ENCODE data around the gene MICU2. TPM values are rescaled to one million over a fixed set of nuclear protein-coding genes. Genes with fewer than 3 reads are reported as not detected.
A peak's percentile ranks its signal among the peaks of the same experiment; 100 is the strongest.

MICU2 gene
- total and polyA plus RNA-seq, 2 of the 13 experiments (the other 11 are each of a cell fraction or from before 2014, with no cell fraction given), result 31.7 to 42.4 TPM

DNA sequence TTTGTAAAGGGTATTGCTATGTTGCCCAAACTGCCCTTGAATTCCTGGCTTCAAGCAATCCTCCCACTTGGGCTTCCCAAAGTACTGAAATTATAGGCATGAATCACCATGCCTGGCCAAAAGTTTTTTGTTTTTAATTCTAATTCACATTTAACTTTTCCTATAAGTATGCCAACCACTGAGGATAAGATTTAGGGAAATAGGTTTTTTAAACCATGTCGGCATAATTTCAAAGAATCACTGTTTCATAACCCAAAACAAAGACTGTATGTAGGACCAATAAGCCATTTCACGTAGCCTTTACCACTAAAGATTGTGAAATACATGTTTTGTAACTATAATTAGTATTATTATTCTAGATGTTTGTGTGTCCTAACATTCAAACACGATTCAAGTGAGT lies 153.0 kb downstream of the MICU2 start (continued):
- TF ChIP-seq CEBPB (IDR thresholded peaks at IDR 0.05; ENCODE audit: borderline replicate concordance, low read depth, low read length) (peak; percentile 27; the same call in 1 of the 2 replicates), ZNF878 (CRISPR knock-in tag; IDR thresholded peaks at IDR 0.05) (no peak), ZSCAN20 (CRISPR knock-in tag; IDR thresholded peaks at IDR 0.05; ENCODE audit: borderline replicate concordance) (no peak), MTA1 (CRISPR knock-in tag; IDR thresholded peaks at IDR 0.05; ENCODE audit: borderline replicate concordance) (no peak), KAT7 (CRISPR knock-in tag; IDR thresholded peaks at IDR 0.05; ENCODE audit: borderline replicate concordance) (no peak)
- TF ChIP-seq, protein P1, sequence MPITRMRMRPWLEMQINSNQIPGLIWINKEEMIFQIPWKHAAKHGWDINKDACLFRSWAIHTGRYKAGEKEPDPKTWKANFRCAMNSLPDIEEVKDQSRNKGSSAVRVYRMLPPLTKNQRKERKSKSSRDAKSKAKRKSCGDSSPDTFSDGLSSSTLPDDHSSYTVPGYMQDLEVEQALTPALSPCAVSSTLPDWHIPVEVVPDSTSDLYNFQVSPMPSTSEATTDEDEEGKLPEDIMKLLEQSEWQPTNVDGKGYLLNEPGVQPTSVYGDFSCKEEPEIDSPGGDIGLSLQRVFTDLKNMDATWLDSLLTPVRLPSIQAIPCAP (CRISPR knock-in tag; IDR thresholded peaks at IDR 0.05; ENCODE audit: low read depth), result no peak
- TF ChIP-seq, protein P2, sequence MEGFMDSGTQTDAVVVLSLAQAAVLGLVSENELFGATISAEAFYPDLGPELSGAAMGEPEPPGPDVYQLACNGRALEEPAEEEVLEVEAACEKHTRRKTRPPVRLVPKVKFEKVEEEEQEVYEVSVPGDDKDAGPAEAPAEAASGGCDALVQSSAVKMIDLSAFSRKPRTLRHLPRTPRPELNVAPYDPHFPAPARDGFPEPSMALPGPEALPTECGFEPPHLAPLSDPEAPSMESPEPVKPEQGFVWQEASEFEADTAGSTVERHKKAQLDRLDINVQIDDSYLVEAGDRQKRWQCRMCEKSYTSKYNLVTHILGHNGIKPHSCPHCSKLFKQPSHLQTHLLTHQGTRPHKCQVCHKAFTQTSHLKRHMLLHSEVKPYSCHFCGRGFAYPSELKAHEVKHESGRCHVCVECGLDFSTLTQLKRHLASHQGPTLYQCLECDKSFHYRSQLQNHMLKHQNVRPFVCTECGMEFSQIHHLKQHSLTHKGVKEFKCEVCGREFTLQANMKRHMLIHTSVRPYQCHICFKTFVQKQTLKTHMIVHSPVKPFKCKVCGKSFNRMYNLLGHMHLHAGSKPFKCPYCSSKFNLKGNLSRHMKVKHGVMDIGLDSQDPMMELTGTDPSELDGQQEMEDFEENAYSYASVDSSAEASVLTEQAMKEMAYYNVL (CRISPR knock-in tag; IDR thresholded peaks at IDR 0.05; ENCODE audit: borderline replicate concordance), result no peak
- TF ChIP-seq, protein P3, sequence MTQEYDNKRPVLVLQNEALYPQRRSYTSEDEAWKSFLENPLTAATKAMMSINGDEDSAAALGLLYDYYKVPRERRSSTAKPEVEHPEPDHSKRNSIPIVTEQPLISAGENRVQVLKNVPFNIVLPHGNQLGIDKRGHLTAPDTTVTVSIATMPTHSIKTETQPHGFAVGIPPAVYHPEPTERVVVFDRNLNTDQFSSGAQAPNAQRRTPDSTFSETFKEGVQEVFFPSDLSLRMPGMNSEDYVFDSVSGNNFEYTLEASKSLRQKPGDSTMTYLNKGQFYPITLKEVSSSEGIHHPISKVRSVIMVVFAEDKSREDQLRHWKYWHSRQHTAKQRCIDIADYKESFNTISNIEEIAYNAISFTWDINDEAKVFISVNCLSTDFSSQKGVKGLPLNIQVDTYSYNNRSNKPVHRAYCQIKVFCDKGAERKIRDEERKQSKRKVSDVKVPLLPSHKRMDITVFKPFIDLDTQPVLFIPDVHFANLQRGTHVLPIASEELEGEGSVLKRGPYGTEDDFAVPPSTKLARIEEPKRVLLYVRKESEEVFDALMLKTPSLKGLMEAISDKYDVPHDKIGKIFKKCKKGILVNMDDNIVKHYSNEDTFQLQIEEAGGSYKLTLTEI (CRISPR knock-in tag; conservative IDR thresholded peaks at IDR 0.05), result no peak
- TF ChIP-seq, protein P4, sequence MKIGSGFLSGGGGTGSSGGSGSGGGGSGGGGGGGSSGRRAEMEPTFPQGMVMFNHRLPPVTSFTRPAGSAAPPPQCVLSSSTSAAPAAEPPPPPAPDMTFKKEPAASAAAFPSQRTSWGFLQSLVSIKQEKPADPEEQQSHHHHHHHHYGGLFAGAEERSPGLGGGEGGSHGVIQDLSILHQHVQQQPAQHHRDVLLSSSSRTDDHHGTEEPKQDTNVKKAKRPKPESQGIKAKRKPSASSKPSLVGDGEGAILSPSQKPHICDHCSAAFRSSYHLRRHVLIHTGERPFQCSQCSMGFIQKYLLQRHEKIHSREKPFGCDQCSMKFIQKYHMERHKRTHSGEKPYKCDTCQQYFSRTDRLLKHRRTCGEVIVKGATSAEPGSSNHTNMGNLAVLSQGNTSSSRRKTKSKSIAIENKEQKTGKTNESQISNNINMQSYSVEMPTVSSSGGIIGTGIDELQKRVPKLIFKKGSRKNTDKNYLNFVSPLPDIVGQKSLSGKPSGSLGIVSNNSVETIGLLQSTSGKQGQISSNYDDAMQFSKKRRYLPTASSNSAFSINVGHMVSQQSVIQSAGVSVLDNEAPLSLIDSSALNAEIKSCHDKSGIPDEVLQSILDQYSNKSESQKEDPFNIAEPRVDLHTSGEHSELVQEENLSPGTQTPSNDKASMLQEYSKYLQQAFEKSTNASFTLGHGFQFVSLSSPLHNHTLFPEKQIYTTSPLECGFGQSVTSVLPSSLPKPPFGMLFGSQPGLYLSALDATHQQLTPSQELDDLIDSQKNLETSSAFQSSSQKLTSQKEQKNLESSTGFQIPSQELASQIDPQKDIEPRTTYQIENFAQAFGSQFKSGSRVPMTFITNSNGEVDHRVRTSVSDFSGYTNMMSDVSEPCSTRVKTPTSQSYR (CRISPR knock-in tag; IDR thresholded peaks at IDR 0.05; ENCODE audit: borderline replicate concordance), result no peak

All from HepG2 (cell line).